ENCODE data around the gene PPARA.
"Not testable (repeated sequence)": the region's sequence is repeated elsewhere in the genome, so short reads cannot be mapped to it uniquely, and the experiment has no call there.

Gene PPARA

DNA sequence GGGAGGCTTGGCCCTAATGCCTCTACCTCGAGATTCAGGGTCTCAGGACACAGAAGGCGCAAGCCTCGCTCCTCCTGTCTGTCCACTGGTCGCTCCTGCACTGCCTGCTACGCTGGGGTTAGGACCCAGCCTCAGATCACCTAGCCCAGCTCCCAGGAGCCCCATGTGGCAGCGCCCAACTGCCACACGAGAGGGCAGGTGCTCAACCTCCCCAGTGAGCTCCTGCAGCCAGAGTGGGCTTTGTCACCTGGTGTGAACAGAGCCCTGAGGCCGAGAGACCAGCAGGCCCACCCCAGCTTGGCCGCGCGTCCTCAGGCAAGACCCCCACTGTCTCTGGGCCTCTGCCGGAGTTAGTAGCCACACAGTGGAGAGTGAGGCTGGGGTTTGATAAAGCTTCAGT, 21.7 kb upstream of the PPARA start:
- DNase-seq, result no peak

DNA sequence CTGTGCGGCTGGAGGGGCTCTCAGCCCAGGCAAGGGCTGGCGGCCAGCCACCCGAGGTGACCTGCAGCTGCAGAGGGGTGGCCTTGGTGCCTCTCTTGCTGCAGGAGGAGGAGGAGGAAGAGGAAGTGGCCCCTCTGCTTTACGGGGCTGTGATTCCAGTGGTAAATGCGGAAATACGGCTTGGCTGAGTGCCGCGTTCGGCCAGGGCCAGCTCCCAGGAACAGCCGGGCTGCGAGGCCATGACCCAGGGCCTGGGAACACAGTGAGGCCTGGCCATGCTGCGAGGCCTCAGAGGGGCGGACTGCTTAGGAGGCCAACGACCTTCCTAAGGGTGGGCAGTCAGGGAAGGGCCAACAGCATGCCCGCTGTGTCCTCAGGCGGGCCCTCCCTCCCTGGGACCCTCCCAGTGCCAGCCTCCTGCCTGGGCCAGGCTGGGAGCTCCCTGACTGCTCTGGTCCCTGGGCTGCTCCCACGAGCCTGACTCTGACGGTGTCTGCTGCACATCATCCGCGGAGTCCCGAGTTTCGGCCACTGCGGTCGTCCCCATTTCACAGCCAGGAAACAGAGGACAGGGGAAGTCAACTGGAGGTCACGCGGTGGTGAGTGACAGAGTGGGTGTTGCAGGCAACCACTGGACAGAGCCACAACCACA, 20.8 kb upstream of the PPARA start:
- peak; percentile 68 for DNase-seq

- DNase-seq, result no peak
These were observed 19.2 kb upstream of the PPARA start for GRCh38 chr22:46131151-46131587.

- not testable (repeated sequence) for DNase-seq
These were observed 18.0 kb upstream of the PPARA start for GRCh38 chr22:46132193-46132829.

DNA sequence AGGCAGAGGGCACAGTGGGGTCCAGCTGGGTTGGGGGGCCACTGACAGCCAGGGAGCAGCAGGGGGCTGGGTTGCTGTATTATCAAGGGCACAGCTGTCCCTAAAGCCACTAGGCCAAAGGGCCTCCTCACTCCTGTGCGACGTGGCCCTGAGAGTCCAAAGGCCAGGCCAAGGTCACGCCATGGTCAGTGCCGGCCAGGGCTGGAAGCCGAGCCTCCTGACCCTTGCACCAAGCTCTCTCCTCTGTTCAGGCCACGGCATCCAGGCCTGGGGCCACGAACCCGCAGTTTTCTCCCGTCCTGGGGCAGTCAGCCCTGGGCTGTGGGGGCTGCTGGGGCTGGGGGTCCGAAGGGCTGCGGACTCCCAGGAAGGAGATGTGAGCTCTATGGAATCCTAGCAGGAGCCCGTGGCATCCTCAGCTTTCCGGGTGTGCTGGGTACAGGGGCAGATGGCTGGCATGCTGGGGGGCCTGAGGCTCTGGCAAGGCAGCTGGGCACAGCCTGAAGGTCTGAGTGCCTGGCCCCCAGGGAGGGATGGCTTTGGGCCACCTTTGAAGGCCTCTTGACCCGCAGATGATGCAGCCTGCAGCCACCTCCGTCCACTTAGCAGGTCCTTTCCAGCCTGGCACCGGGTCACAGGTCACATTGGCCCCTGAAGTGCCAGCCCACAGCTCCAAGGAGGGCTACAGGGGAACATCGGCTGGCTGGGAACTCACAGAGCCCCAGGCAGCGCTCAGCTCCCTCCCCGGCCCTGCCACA, 17.3 kb upstream of the PPARA start:
- no peak for DNase-seq

DNA sequence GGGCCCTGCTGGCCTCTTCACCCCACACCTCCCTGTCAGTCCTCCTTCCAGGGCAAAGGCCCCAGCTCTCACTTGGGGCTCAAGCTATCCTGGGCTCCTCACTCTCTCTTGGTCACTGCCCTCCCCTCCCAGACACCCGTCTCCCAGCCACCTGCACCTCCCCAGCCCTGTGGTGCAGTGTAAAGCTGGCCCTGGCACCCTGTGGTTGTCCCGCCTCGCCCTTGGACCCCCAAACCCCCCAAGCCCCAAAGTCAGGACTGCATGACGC, 16.8 kb upstream of the PPARA start:
- no peak for DNase-seq

DNA sequence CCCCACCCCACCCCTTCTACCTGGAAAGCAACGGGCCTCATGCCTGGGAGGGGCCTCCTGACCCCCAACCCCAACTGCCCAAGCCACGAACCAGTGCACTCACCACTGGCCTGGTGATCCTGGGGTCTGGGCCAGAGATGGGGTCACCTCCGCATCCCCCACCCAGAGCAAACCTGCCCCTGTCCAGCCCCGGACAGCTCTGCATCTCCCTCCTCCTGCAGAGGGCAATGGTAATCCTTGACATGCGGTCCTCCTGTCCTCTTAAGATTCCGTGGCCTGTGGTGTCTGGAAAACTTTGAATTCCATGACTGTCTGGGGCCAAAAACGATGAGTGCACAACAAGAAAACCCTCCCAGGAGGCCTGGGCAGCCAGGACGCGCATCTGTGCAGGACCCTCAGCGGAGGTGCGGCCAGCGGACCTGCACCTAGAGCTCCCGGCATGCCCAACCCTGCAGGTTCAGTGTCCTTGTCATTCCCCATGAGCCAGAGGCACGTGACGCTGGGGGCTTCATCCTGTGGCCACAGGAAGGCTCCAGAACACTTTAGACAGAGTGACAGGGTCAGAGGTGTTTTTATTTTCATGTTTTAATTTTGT, 16.1 kb upstream of the PPARA start:
- no peak for DNase-seq

- DNase-seq, result no peak
These were observed 14.5 kb upstream of the PPARA start for GRCh38 chr22:46135611-46136485.

DNA sequence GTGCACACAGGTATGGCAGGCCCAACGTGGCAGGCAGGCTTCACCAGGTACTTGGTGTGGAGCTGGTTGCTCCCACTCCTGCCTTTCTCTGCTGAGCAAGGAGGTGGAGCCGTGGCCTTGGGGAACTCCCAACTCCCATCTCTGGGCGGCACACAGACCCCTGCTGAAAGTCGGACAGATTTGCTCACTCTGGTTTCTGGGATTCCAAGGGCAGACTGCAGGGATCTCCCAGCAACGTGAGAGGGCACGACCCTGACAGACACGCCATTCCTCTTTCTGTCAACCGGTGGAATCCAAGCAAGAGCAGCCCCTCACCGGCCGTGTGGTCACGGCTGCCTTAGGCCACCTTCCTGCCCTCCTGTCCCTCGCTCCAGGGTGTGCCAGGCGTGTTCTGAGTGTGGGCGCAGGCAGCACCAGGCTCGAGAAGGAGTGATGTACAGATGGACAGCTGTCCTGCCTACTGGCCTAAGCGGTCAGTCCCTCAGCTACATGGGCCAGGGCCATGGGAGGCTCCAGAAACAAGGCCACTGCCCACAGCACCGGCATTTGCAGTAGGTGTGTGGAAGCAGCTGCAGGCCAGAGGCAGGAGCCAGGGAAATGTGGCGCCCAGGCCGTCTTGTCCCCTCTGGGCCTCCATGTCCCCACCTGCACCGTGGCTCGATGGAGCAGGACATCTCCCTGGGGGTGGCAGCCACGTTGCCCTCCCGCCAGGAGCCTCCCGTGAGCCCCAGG, 13.7 kb upstream of the PPARA start:
- DNase-seq, result no peak

GRCh38 chr22:46137218-46137766, 13.0 kb upstream of the PPARA start:
- DNase-seq, result no peak

DNA sequence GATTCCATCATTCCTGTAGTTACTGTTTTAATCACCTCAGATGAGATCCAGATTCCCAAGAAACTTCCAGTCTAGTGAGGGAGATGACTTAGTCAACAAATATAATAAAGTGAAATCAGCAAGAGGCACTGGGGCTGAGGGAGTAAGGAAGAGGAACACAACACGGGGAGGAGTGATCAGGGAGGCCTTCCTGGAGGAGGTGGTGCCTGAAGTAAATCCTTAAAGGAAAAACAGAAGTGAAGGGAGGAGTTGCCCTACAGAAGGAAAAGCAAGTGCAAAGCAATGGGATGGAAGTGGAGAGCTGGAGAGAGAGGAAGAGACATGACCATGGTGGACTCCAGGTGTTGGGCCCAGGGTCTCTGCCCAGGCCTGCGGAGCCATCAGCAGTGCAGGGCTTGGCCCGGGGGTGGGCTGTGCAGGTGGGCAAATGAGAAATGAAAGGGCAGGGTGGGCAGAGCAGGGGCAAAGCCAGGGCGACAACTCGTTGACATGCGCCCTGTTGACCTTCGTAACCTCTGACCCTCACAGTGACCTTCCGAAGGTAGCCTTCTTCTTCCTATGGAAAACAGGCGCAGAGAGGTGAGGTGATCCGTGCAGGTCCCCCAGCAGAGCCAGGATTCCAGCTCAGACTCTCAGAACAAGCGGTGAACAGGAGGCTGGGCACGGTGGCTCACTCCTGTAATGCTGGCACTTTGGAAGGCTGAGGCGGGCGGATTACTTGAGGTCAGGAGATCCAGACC, 12.1 kb upstream of the PPARA start:
- no peak for DNase-seq

DNA sequence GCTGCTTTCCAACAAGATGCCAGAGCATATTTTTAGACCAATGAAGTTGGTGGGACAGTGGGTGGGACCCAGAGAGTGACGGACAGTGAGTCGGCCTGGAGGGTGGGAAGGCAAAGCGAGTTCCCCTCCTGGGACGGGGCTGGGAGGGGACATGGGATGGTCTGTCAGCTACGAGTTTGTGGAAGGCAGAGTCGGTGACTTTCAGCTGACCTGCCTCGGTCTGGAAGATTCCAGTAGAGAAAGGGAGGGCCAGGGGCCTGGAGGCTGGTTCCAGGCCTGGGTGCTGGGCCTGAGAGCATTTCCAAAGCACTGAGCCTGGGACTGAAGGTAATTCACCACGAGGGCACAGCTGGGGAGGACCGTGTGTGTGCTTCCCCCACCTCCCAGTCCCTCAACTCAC, 10.9 kb upstream of the PPARA start:
- DNase-seq, result peak; percentile 59

- peak; percentile 61 for DNase-seq
These were observed 10.4 kb upstream of the PPARA start for GRCh38 chr22:46139895-46140350.

DNA sequence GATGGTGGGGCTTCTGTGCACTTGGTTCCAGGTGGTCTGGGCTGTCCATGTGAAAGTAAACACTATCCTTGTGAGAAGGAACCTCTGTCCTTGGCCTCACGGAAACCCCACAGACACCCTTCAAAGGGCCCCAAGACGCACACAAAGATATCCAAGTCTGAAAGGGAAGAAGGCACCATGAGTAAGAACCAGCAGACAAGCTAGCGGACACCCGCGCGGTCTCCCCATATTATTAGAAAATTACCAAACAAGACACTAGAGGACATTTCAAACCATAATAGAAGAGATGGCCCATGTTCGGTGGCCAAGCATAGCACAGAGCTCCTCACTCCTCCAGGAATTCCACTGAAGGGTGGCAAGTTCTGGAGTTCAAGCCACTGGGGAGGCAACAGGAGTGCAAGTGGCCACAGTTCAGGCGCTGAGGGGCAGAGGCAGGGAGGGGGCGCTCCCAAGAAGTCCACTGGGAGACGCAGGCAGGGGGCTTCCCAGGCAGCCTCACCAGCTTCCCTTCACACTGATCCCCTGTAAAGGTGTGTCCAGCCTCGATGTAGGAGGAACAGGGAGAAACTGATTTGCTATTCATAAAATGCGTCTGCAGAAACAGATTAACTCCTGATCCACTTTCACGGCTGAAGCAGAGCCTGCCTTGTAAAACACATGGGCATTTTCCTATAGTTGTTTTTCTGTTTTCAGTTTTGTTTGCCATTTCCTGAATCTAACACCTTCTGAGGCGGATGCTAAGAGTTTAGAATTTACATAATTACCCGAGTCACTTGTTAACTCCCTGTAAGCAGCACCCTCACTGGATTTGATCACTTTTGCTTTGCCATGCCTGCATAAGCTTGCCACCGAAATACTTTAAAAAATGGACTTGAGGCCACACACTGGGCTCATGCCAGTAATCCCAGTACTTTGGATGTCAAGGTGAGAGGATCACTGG, 9.1 kb upstream of the PPARA start:
- DNase-seq, result no peak

DNA sequence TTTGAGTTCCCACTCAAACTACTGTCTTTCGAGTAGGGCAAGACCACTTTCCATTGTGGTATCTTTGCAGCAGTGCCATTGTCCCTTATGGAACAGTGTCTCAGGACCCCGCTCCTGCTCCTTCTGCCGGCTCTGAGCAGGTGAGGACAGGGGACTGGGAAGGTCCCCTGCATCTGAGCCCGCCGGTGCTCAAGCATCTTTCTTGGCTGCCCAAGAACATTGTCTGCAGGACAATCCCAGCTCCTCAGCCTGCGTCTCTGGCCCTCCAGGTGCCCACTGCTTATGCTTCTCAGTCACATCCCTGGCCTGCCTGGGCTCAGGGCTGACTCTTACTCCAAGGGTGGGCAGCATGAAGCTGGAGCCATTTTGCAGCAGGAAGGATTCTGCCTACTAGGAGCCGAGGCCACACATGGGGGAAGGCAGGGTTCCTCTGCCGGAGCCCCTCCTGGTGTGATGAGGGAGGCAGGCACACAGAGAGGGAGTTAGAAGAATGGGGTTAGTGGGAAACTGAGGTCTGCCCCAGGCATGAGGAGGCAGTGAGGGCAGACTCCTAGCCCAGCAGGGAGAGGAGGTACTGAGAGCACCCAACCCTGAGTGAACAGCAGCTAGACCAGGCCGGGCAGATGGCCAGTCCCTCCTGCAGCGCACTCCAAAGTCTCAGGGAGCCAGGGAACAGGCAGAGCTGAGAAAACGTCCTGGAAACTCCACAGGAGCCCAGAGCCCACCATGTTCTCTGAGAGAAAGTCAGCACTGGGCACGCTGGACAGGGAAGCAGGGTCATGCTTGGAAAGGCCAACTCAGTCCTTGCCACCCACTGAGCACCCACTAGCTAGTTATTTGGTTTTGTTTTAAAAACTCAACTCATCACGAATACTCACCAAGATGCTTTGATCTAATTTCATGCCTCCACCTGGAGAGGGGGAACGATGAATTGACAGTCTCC, 7.5 kb upstream of the PPARA start:
- DNase-seq, result no peak

GRCh38 chr22:46143491-46144147, 6.7 kb upstream of the PPARA start:
- no peak for DNase-seq

DNA sequence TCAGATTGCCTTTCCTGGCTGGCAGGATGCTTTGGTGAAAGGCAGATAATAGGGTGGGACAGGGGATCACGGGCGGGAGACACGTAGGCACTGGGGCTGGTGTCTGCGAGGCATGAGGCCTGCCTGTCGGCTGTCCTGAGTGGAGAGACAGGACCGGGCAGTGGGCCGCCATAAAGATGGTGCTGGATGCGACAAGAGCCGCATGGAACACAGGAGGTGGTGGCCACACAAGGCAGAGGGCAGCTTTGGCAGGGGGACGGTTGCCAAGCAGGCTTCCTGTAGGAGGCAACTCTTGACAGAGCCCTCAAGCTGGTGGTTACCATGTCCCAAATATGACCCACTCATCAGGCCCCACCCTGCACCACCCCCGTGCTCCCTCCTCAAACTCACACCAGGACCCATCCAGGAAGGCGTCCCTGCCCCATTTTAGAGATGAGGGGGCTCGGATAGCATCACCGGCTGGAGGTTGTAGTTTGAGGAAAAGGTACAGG, 4.9 kb upstream of the PPARA start:
- DNase-seq, result no peak

GRCh38 chr22:46145896-46146295, 4.4 kb upstream of the PPARA start:
- DNase-seq, result no peak
